Smooth muscle cell of the umbilical artery (primary cell): ENCODE results near the gene DIP2C. TPM values are rescaled to one million over a fixed set of nuclear protein-coding genes. Genes with fewer than 3 reads are reported as not detected.

Experiments
- total RNA-seq: library from RNA; depleted of rRNA; stranded (reverse); fragments of >200 nt; gene quantifications from 2 replicates; pipeline ENCODE4 v1.2.3, GENCODE V29; 2014

The DIP2C gene
- 18.9 and 19.0 TPM in 2 replicates for total RNA-seq

GRCh38 chr10:689452-690371, at the start of gene DIP2C:
Gene DIP2C (minus strand): TSS chr10:689668. CDS start chr10:689578, 90 bp downstream.

Other genes starting within 250 kb of the DIP2C start
- gene LARP4B, start 242.0 kb upstream of the DIP2C start, total RNA-seq, result 19.9 and 36.5 TPM in 2 replicates